SH-SY5Y (cell line): ENCODE measurements around the gene FAM24A.

ENCODE experiments used
- GATA2 ChIP-seq: IDR thresholded peaks from 2 replicates; pipeline ENCODE4 v1.6.1; 2011; ENCODE audit warnings: mild to moderate bottlenecking, low read depth, low read length
- GATA3 ChIP-seq: IDR thresholded peaks from 2 replicates; pipeline ENCODE4 v1.6.1; 2011; ENCODE audit warnings: low read depth, mild to moderate bottlenecking, low read length, moderate library complexity

DNA sequence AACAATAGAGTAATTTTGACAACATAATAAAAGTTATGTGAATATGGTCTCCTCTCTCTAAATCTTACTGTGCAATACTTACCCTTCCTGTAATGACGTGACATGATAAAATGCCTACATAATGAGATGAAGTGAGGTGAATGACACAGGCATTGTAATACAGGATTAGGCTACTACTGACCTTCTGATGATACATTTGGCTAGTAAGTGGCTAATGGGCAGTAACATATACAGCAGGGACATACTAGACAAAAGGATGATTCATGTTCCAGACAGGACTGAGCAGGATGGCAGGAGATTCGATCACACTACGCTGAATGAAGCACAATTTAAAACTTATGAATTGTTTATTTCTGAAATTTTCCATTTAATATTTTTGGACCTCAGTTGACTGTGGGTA is 38.9 kb downstream of the FAM24A start:
- TF ChIP-seq GATA2: no peak
- TF ChIP-seq GATA3: no peak
